HG02884 (cell line): Measurements from ENCODE around the gene NAMPT.
"Not testable (repeated sequence)": the region's sequence is repeated elsewhere in the genome, so short reads cannot be mapped to it uniquely, and the experiment has no call there.

ENCODE experiments used
- ATAC-seq: cut with Tn5 transposase; IDR thresholded peaks from one replicate; pipeline ENCODE4 v1.9.1; 2021; ENCODE audit warnings: mild to moderate bottlenecking, moderate library complexity; ENCODE audit not compliant: unreplicated experiment

The NAMPT gene

GRCh38 chr7:106305732-106306131, 20.9 kb upstream of the NAMPT start:
- no peak for ATAC-seq

- ATAC-seq: no peak
These were observed 19.8 kb upstream of the NAMPT start for GRCh38 chr7:106304568-106304967.

GRCh38 chr7:106298631-106299030, 13.8 kb upstream of the NAMPT start:
- ATAC-seq: not testable (repeated sequence)

- not testable (repeated sequence) for ATAC-seq
These were observed 13.4 kb upstream of the NAMPT start for GRCh38 chr7:106298155-106298554.

- no peak for ATAC-seq
These were observed 9.6 kb upstream of the NAMPT start for GRCh38 chr7:106294334-106294733.

GRCh38 chr7:106291247-106291646, 6.5 kb upstream of the NAMPT start:
- ATAC-seq: no peak

- ATAC-seq: no peak
These were observed 5.5 kb upstream of the NAMPT start for GRCh38 chr7:106290319-106290718.

- no peak for ATAC-seq
These were observed 5.1 kb upstream of the NAMPT start for GRCh38 chr7:106289848-106290247.

GRCh38 chr7:106288263-106288662, 3.5 kb upstream of the NAMPT start:
- ATAC-seq: no peak

- ATAC-seq: no peak
These were observed 3.0 kb upstream of the NAMPT start for GRCh38 chr7:106287786-106288185.

GRCh38 chr7:106285855-106286492, 1.2 kb upstream of the NAMPT start:
- peak; percentile 41 for ATAC-seq

GRCh38 chr7:106285051-106285854, 470 bp upstream of the NAMPT start:
- ATAC-seq: peak; percentile 62

GRCh38 chr7:106283831-106284713, 711 bp downstream of the NAMPT start:
- ATAC-seq: no peak

- no peak for ATAC-seq
These were observed 1.3 kb downstream of the NAMPT start for GRCh38 chr7:106283501-106283830.

GRCh38 chr7:106282852-106283251, 1.9 kb downstream of the NAMPT start:
- no peak for ATAC-seq

- no peak for ATAC-seq
These were observed 2.4 kb downstream of the NAMPT start for GRCh38 chr7:106282390-106282789.

- no peak for ATAC-seq
These were observed 3.0 kb downstream of the NAMPT start for GRCh38 chr7:106281585-106282318.

- ATAC-seq: no peak
These were observed 3.7 kb downstream of the NAMPT start for GRCh38 chr7:106281127-106281526.

- no peak for ATAC-seq
These were observed 5.2 kb downstream of the NAMPT start for GRCh38 chr7:106279425-106280197.

GRCh38 chr7:106278695-106279094, 6.1 kb downstream of the NAMPT start:
- ATAC-seq: no peak
